Peyer's patch (tissue), 4 donors: ENCODE results near the gene RIPOR1. TPM values are rescaled to one million over a fixed set of nuclear protein-coding genes. Genes with fewer than 3 reads are reported as not detected.
A peak's percentile ranks its signal among the peaks of the same experiment; 100 is the strongest.

Source experiments
- DNase-seq, 3 donors: peaks; one replicate each; pipeline ENCODE4 v3.0.0-alpha.2; 2017 to 2019
- H3K27ac ChIP-seq, 4 donors: fragments of 200-600 bp; sonication (generic); one replicate each; pipeline ENCODE4 v1.5.1; 2016 to 2019
- H3K27me3 ChIP-seq, 2 donors: fragments of 200-600 bp; sonication (generic); one replicate each; pipeline ENCODE4 v1.5.1; 2019
- H3K36me3 ChIP-seq, 3 donors: fragments of 200-600 bp; sonication (generic); one replicate each; pipeline ENCODE4 v1.5.1; 2016 to 2019
- H3K4me1 ChIP-seq, 4 donors: fragments of 200-600 bp; sonication (generic); one replicate each; pipeline ENCODE4 v1.5.1; 2016 to 2019
- H3K4me3 ChIP-seq, 4 donors: fragments of 200-600 bp; sonication (generic); 1 replicate in 3 of 4; 2 replicates in 1 of 4; pipeline ENCODE4 v1.5.1; 2016 to 2019; ENCODE audit warnings: mild to moderate bottlenecking in 1 of 4
- H3K9me3 ChIP-seq, 4 donors: fragments of 200-600 bp; sonication (generic); one replicate each; pipeline ENCODE4 v1.5.1; 2016 to 2019; ENCODE audit warnings: mild to moderate bottlenecking in 1 of 4
- POLR2A ChIP-seq, 2 donors: fragments of 450-650 bp; IDR thresholded peaks; one replicate each; pipeline ENCODE4 v1.5.1; 2017; ENCODE audit warnings: antibody characterized with exemption in 2 of 2, mild to moderate bottlenecking in 2 of 2, moderate library complexity in 2 of 2
- total RNA-seq, 4 donors: library from RNA; depleted of rRNA; stranded (reverse); fragments of >200 nt; gene quantifications; one replicate each; pipeline ENCODE4 v1.1.0, GENCODE V29; 2016
- TF ChIP-seq, protein P1 (sequence below), 6 experiments: fragments of 450-650 bp in 4 of 6; fragments of 200-600 bp in 2 of 6; sonication (generic) in 1 of 6; IDR thresholded peaks; one replicate each; pipeline ENCODE4 v1.5.1; 2017 to 2019; ENCODE audit warnings: antibody characterized with exemption in 6 of 6, mild to moderate bottlenecking in 3 of 6, moderate library complexity in 1 of 6

Gene RIPOR1
- total RNA-seq, 4 donors from 2014 or later, result 10.5 to 70.1 (median 42.5) TPM

DNA sequence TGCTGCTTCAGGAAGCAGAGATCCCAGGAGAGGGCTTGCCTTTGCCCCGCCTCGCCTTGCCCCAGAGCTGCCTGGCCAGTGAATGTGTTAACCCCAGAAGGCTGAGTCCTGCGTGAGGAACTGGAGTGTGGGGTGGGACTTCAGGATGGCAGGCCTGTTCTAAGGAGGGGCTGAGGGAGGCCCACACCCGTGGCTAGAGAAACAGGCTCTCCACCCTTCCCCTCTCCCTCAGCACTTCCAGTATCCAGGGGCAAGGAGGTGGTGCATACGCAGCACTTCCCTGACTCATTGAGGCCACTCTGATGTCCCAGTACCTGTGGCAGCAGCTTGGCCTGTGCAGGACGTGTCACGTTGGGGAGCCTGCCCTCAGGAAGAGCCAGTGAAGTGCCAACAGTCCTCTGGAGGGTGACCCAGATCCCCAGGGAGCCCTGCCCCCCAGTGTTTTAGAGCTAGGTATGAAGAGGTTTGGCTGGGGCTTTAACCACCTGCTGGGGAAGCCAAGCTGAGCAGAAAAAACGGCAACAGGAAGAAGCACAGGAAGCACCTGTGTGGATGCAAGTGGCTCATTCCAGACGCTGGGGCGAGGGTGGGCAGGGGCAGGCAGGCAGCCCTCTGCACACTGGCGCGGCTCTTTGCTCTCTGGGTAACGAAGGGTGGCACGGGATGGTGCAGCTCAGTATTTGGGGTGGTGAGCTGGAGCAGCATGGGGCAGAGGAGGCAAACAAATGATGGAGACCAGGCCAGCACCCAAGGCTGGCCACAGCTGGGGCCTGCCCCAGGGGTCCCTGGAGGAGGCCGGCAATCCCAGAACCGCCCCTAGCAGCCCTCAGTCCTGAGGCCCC, 19.0 kb downstream of the RIPOR1 start:
- Histone ChIP-seq H3K4me3 (peak overlapping the region in 1 of 4 donors; percentile 27), H3K27ac (peak overlapping the region; percentile 14 to 91 (median 58))
- peak in 2 of 3 donors; percentile 91 for DNase-seq

GRCh38 chr16:67548265-67549126, 19.9 kb downstream of the RIPOR1 start:
- Histone ChIP-seq H3K4me1 (peaks cover 3 to 34% (median 30%) of the 10 kb centered on the region in 4 donors), H3K9me3 (no peaks in the 10 kb centered on the region), H3K4me3 (peak overlapping the region in 1 of 4 donors; percentile 27), H3K36me3 (peaks cover 0 to 17% (median 0%) of the 10 kb centered on the region in 3 donors), H3K27me3 (no peaks in the 10 kb centered on the region), H3K27ac (peak overlapping the region in 3 of 4 donors; percentile 56 to 91 (median 60))
- DNase-seq, result peak in 2 of 3 donors; percentile 67 to 68
- no peak for TF ChIP-seq POLR2A (IDR thresholded peaks at IDR 0.05)
- TF ChIP-seq, protein P1, sequence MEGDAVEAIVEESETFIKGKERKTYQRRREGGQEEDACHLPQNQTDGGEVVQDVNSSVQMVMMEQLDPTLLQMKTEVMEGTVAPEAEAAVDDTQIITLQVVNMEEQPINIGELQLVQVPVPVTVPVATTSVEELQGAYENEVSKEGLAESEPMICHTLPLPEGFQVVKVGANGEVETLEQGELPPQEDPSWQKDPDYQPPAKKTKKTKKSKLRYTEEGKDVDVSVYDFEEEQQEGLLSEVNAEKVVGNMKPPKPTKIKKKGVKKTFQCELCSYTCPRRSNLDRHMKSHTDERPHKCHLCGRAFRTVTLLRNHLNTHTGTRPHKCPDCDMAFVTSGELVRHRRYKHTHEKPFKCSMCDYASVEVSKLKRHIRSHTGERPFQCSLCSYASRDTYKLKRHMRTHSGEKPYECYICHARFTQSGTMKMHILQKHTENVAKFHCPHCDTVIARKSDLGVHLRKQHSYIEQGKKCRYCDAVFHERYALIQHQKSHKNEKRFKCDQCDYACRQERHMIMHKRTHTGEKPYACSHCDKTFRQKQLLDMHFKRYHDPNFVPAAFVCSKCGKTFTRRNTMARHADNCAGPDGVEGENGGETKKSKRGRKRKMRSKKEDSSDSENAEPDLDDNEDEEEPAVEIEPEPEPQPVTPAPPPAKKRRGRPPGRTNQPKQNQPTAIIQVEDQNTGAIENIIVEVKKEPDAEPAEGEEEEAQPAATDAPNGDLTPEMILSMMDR (IDR thresholded peaks at IDR 0.05), result no peak

More for the DNA sequence above, 19.0 kb downstream of the RIPOR1 start:
- no peaks in the 10 kb centered on the region for H3K27me3 ChIP-seq
- H3K4me1 ChIP-seq, result peaks cover 3 to 27% (median 26%) of the 10 kb centered on the region in 4 donors
- no peak for TF ChIP-seq POLR2A (IDR thresholded peaks at IDR 0.05)
- TF ChIP-seq, protein P1 (IDR thresholded peaks at IDR 0.05), result peak in 1 of 6 experiments; percentile 7
- no peaks in the 10 kb centered on the region for H3K9me3 ChIP-seq
- H3K36me3 ChIP-seq, result peaks cover 0 to 25% (median 0%) of the 10 kb centered on the region in 3 donors

GRCh38 chr16:67549240-67549639, 20.6 kb downstream of the RIPOR1 start:
- TF ChIP-seq POLR2A (IDR thresholded peaks at IDR 0.05), result no peak
- TF ChIP-seq, protein P1 (IDR thresholded peaks at IDR 0.05), result no peak
- peak overlapping the region in 2 of 4 donors; percentile 56 to 91 for H3K27ac ChIP-seq
- peaks cover 3 to 34% (median 30%) of the 10 kb centered on the region in 4 donors for H3K4me1 ChIP-seq
- peaks cover 0 to 17% (median 0%) of the 10 kb centered on the region in 3 donors for H3K36me3 ChIP-seq
- H3K27me3 ChIP-seq, result no peaks in the 10 kb centered on the region
- H3K4me3 ChIP-seq, result no peak overlapping the region
- no peaks in the 10 kb centered on the region for H3K9me3 ChIP-seq
- no peak for DNase-seq

DNA sequence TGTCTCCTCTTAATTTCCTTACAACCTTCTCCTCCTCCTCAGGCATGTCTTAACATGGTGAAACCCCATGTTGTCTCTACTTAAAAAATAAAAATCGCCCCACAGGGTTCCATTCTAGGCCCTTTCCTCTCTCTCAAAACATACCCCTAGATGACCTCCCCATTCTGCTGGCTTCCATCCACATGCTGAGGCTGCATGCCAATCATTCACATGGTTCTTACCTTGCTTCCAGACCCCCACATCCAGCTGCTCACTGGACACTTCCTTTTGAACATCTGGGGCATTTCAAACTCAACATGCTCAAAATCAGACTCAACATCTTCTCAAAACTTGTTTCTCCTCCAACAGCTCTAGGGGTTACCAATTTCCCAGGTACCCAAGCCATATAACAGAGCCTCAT, 21.3 kb downstream of the RIPOR1 start:
- no peaks in the 10 kb centered on the region for H3K27me3 ChIP-seq
- H3K4me3 ChIP-seq, result no peak overlapping the region
- H3K9me3 ChIP-seq, result no peaks in the 10 kb centered on the region
- H3K4me1 ChIP-seq, result peaks cover 3 to 34% (median 27%) of the 10 kb centered on the region in 4 donors
- peak overlapping the region in 2 of 4 donors; percentile 28 to 91 for H3K27ac ChIP-seq
- no peak for TF ChIP-seq POLR2A (IDR thresholded peaks at IDR 0.05)
- TF ChIP-seq, protein P1 (IDR thresholded peaks at IDR 0.05), result no peak
- H3K36me3 ChIP-seq, result peaks cover 0 to 17% (median 0%) of the 10 kb centered on the region in 3 donors
- DNase-seq, result no peak

DNA sequence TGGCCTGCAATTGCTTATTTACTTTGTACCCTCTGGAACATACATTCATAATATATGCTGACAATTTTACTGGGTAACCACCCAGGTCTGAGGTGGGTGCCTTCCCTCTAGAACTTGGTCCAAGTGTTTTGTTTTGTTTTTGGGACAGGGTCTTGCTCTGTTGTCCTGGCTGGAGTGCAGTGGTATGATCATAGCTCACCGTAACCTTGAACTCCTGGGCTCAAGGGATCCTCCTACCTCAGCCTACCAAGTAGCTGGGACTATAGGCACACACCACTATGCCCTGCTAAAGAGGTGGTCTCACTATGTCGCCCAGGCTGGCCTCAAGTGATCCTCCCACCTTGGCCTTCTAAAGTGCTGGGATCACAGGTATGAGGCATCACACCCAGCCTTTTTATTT, 22.5 kb downstream of the RIPOR1 start:
- TF ChIP-seq POLR2A (IDR thresholded peaks at IDR 0.05), result no peak
- TF ChIP-seq, protein P1 (IDR thresholded peaks at IDR 0.05), result no peak
- peaks cover 3 to 34% (median 27%) of the 10 kb centered on the region in 4 donors for H3K4me1 ChIP-seq
- H3K9me3 ChIP-seq, result no peaks in the 10 kb centered on the region
- no peak overlapping the region for H3K4me3 ChIP-seq
- no peaks in the 10 kb centered on the region for H3K27me3 ChIP-seq
- peak overlapping the region in 1 of 4 donors; percentile 72 for H3K27ac ChIP-seq
- H3K36me3 ChIP-seq, result peaks cover 0 to 6% (median 0%) of the 10 kb centered on the region in 3 donors
- DNase-seq, result no peak
